HepG2 (cell line): ENCODE data around the gene CALD1. TPM values are rescaled to one million over a fixed set of nuclear protein-coding genes. Genes with fewer than 3 reads are reported as not detected.
A peak's percentile ranks its signal among the peaks of the same experiment; 100 is the strongest.

Source experiments
- CENPT ChIP-seq: sonication (generic); formaldehyde crosslinking; IDR thresholded peaks from 2 replicates; pipeline ENCODE4 v1.8.0; 2022; ENCODE audit warnings: low read depth, mild to moderate bottlenecking, moderate library complexity, missing genetic modification reagents
- LBX2 ChIP-seq: sonication (generic); formaldehyde crosslinking; IDR thresholded peaks from 2 replicates; pipeline ENCODE4 v1.5.0; 2020; ENCODE audit warnings: missing genetic modification reagents, mild to moderate bottlenecking, borderline replicate concordance
- MED8 ChIP-seq: sonication (generic); formaldehyde crosslinking; IDR thresholded peaks from 2 replicates; pipeline ENCODE4 v1.8.1; 2023; ENCODE audit warnings: mild to moderate bottlenecking, missing genetic modification reagents; ENCODE audit not compliant: insufficient replicate concordance
- NR3C1 ChIP-seq: sonication (generic); formaldehyde crosslinking; IDR thresholded peaks from 2 replicates; pipeline ENCODE4 v1.4.0; 2020; ENCODE audit warnings: missing genetic modification reagents
- PHF21A ChIP-seq: sonication (generic); formaldehyde crosslinking; IDR thresholded peaks from 2 replicates; pipeline ENCODE4 v1.5.0; 2020; ENCODE audit warnings: mild to moderate bottlenecking, missing genetic modification reagents
- POGZ ChIP-seq: sonication (generic); formaldehyde crosslinking; IDR thresholded peaks from 2 replicates; pipeline ENCODE4 v1.4.0; 2020; ENCODE audit warnings: mild to moderate bottlenecking, missing genetic modification reagents
- RAD21 ChIP-seq: fragments of 450-650 bp; formaldehyde crosslinking; IDR thresholded peaks from 2 replicates; pipeline ENCODE4 v1.5.0; 2020; ENCODE audit warnings: mild to moderate bottlenecking
- THAP11 ChIP-seq: IDR thresholded peaks from 2 replicates; pipeline ENCODE4 v1.6.1; 2016; ENCODE audit warnings: missing biosample characterization, missing genetic modification reagents
- THAP8 ChIP-seq: sonication (generic); formaldehyde crosslinking; IDR thresholded peaks from 2 replicates; pipeline ENCODE4 v1.5.1; 2020; ENCODE audit warnings: missing genetic modification reagents, mild to moderate bottlenecking, borderline replicate concordance
- ZBTB38 ChIP-seq: sonication (generic); formaldehyde crosslinking; IDR thresholded peaks from 2 replicates; pipeline ENCODE4 v1.5.1; 2020; ENCODE audit warnings: mild to moderate bottlenecking, missing genetic modification reagents
- ZNF274 ChIP-seq: sonication (generic); formaldehyde crosslinking; IDR thresholded peaks from 2 replicates; pipeline ENCODE4 v1.5.1; 2020; ENCODE audit warnings: mild to moderate bottlenecking, missing genetic modification reagents
- ZNF552 ChIP-seq: sonication (generic); formaldehyde crosslinking; IDR thresholded peaks from 2 replicates; pipeline ENCODE4 v1.9.0; 2022; ENCODE audit warnings: missing genetic modification reagents, mild to moderate bottlenecking, borderline replicate concordance
- ZNF562 ChIP-seq: sonication (generic); formaldehyde crosslinking; IDR thresholded peaks from 2 replicates; pipeline ENCODE4 v1.8.0; 2022; ENCODE audit warnings: missing genetic modification reagents, borderline replicate concordance
- ZNF678 ChIP-seq: sonication (generic); formaldehyde crosslinking; IDR thresholded peaks from 2 replicates; pipeline ENCODE4 v1.4.0; 2020; ENCODE audit warnings: mild to moderate bottlenecking, missing genetic modification reagents
- polyA plus RNA-seq, 8 experiments: library from polyadenylated mRNA; depleted of rRNA in 3 of 8; stranded (reverse) in 7 of 8; unstranded in 1 of 8; fragments of >200 nt; fragmentation: Illumina TruSeq in 4 of 8; extraction: Trizol in 4 of 8; gene quantifications; 2 replicates each; pipeline versions ENCODE4 v1.2.1 to v1.2.3, GENCODE V29; 2011 to 2016; ENCODE audit warnings: low read depth in 4 of 8, missing spikeins in 1 of 8, mixed read lengths in 1 of 8; ENCODE audit not compliant: insufficient read depth in 1 of 8
- total RNA-seq, 5 experiments: library from RNA; depleted of rRNA; stranded (reverse); fragments of >200 nt; fragmentation: Illumina TruSeq; extraction: Trizol; gene quantifications; 2 replicates each; pipeline ENCODE4 v1.2.3, GENCODE V29; 2016; ENCODE audit warnings: low read depth in 1 of 5
- TF ChIP-seq, protein P1 (sequence below): sonication (generic); formaldehyde crosslinking; IDR thresholded peaks from 2 replicates; pipeline ENCODE4 v1.4.0; 2020; ENCODE audit warnings: missing genetic modification reagents
- TF ChIP-seq, protein P2 (sequence below): sonication (generic); formaldehyde crosslinking; IDR thresholded peaks from 2 replicates; pipeline ENCODE4 v1.9.0; 2021; ENCODE audit warnings: missing genetic modification reagents, borderline replicate concordance
- TF ChIP-seq, protein P3 (sequence below), 2 experiments: sonication (generic) in 1 of 2; formaldehyde crosslinking in 1 of 2; IDR thresholded peaks; 2 replicates each; pipeline versions ENCODE4 v1.4.0 to v1.6.1; 2018 to 2020; ENCODE audit warnings: missing genetic modification reagents in 2 of 2, borderline replicate concordance in 1 of 2, low read depth in 1 of 2, mild to moderate bottlenecking in 1 of 2, missing biosample characterization in 1 of 2

The CALD1 gene
- total and polyA plus RNA-seq, 2 of the 13 experiments (the other 11 are each of a cell fraction or from before 2014, with no cell fraction given): 53.0 to 112 TPM

- TF ChIP-seq, protein P1, sequence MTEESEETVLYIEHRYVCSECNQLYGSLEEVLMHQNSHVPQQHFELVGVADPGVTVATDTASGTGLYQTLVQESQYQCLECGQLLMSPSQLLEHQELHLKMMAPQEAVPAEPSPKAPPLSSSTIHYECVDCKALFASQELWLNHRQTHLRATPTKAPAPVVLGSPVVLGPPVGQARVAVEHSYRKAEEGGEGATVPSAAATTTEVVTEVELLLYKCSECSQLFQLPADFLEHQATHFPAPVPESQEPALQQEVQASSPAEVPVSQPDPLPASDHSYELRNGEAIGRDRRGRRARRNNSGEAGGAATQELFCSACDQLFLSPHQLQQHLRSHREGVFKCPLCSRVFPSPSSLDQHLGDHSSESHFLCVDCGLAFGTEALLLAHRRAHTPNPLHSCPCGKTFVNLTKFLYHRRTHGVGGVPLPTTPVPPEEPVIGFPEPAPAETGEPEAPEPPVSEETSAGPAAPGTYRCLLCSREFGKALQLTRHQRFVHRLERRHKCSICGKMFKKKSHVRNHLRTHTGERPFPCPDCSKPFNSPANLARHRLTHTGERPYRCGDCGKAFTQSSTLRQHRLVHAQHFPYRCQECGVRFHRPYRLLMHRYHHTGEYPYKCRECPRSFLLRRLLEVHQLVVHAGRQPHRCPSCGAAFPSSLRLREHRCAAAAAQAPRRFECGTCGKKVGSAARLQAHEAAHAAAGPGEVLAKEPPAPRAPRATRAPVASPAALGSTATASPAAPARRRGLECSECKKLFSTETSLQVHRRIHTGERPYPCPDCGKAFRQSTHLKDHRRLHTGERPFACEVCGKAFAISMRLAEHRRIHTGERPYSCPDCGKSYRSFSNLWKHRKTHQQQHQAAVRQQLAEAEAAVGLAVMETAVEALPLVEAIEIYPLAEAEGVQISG (CRISPR knock-in tag): peak; percentile 64
- TF ChIP-seq, protein P2, sequence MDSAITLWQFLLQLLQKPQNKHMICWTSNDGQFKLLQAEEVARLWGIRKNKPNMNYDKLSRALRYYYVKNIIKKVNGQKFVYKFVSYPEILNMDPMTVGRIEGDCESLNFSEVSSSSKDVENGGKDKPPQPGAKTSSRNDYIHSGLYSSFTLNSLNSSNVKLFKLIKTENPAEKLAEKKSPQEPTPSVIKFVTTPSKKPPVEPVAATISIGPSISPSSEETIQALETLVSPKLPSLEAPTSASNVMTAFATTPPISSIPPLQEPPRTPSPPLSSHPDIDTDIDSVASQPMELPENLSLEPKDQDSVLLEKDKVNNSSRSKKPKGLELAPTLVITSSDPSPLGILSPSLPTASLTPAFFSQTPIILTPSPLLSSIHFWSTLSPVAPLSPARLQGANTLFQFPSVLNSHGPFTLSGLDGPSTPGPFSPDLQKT (CRISPR knock-in tag): no peak
- TF ChIP-seq THAP11 (CRISPR knock-in tag) (peak; percentile 59), RAD21 (CRISPR knock-in tag) (peak; percentile 83), ZNF562 (CRISPR knock-in tag) (no peak), THAP8 (no peak), PHF21A (CRISPR knock-in tag) (peak; percentile 85), CENPT (CRISPR knock-in tag) (no peak), ZNF678 (peak; percentile 72), POGZ (peak; percentile 95), MED8 (no peak), NR3C1 (CRISPR knock-in tag) (no peak), ZBTB38 (peak; percentile 77), ZNF552 (CRISPR knock-in tag) (no peak), LBX2 (CRISPR knock-in tag) (no peak), ZNF274 (peak; percentile 32; the same call in 1 of the 2 replicates)
- TF ChIP-seq, protein P3, sequence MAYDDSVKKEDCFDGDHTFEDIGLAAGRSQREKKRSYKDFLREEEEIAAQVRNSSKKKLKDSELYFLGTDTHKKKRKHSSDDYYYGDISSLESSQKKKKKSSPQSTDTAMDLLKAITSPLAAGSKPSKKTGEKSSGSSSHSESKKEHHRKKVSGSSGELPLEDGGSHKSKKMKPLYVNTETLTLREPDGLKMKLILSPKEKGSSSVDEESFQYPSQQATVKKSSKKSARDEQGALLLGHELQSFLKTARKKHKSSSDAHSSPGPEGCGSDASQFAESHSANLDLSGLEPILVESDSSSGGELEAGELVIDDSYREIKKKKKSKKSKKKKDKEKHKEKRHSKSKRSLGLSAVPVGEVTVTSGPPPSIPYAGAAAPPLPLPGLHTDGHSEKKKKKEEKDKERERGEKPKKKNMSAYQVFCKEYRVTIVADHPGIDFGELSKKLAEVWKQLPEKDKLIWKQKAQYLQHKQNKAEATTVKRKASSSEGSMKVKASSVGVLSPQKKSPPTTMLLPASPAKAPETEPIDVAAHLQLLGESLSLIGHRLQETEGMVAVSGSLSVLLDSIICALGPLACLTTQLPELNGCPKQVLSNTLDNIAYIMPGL (CRISPR knock-in tag; IDR thresholded peaks at IDR 0.05; ENCODE audit: borderline replicate concordance in 1 of 2, low read depth in 1 of 2): peak; percentile 98 to 99
These were observed 207.2 kb downstream of the CALD1 start, which contains the start of gene AGBL3 (continued) for GRCh38 chr7:134986363-134987251.
